Heart left ventricle (tissue), 13 donors: ENCODE results near the gene FAXDC2.

Experiments used
- CTCF ChIP-seq, 12 donors: fragments of 200-600 bp; sonication (generic) in 4 of 12; IDR thresholded peaks; one replicate each; pipeline versions ENCODE4 v1.5.0 to v1.8.0; 2018 to 2022; ENCODE audit warnings: antibody characterized with exemption in 12 of 12, mild to moderate bottlenecking in 5 of 12
- POLR2A ChIP-seq, 2 donors: fragments of 450-650 bp; IDR thresholded peaks; one replicate each; pipeline ENCODE4 v1.6.1; 2017; ENCODE audit warnings: antibody characterized with exemption in 2 of 2, mild to moderate bottlenecking in 2 of 2, moderate library complexity in 2 of 2
- donor health status: ischemic (EF 13 %, LVEDD 7.1; RV severe dilation, severe dysfunction).
- donor health status: DM: no; HTN: yes; CAD: no.
- donor health status: DM: no; HTN: no; CAD: no.
- donor health status: ischemic (EF 25% LVEDD 6.9; RV normal size, moderate dysfunction).
- donor health status: ischemic (EF 25% LVEDD 5.7; RV mildly dilated, moderate dysfunction).
- donor health status: ischemic (EF 35%, LVEDD 5.7; RV mildly dilated, moderate dysfunction).
- donor health status: nonischemic (EF 11% LVEDD 7.7; RV severe dilation, severe dysfunction).
- donor health status: DM: yes; HTN: yes; CAD: no.
- donor health status: PGD.
- donor health status: ischemic (EF 29% LVEDD 5.4; RV normal size, mild dysfunction).
- donor health status: nonischemic (EF 23%, LVEDD 6.1; RV moderate dilation, normal function).

GRCh38 chr5:154829589-154830218 lies 20.7 kb downstream of the FAXDC2 start:
- TF ChIP-seq CTCF (IDR thresholded peaks at IDR 0.05) (no peak), POLR2A (IDR thresholded peaks at IDR 0.05) (no peak)
